GM20000 (cell line): ENCODE results near the gene HAT1.
"Not testable (repeated sequence)": the region's sequence is repeated elsewhere in the genome, so short reads cannot be mapped to it uniquely, and the experiment has no call there.

Source experiments
- DNase-seq: peaks from one replicate; pipeline ENCODE4 v3.0.0; 2012; ENCODE audit warnings: low spot score
- CTCF ChIP-seq: IDR thresholded peaks from 2 replicates; pipeline ENCODE4 v1.5.1; 2012; ENCODE audit warnings: mild to moderate bottlenecking, control low read depth; ENCODE audit errors: extremely low read depth, missing control alignments

Gene HAT1

GRCh38 chr2:171979103-171979502 lies 56.8 kb downstream of the HAT1 start:
- TF ChIP-seq CTCF: no peak

GRCh38 chr2:171983924-171984323 lies 61.7 kb downstream of the HAT1 start:
- not testable (repeated sequence) for DNase-seq

More at GRCh38 chr2:171979103-171979502, 56.8 kb downstream of the HAT1 start:
- DNase-seq: no peak

GRCh38 chr2:171985076-171985475 lies 62.8 kb downstream of the HAT1 start:
- TF ChIP-seq CTCF: no peak

GRCh38 chr2:171986778-171987177 lies 64.5 kb downstream of the HAT1 start:
- no peak for DNase-seq
- TF ChIP-seq CTCF: no peak

More at GRCh38 chr2:171985076-171985475, 62.8 kb downstream of the HAT1 start:
- DNase-seq: no peak

- TF ChIP-seq CTCF: no peak
- no peak for DNase-seq
Measured at GRCh38 chr2:171991027-171991426, 68.8 kb downstream of the HAT1 start.

- no peak for DNase-seq
- TF ChIP-seq CTCF: no peak
Measured at GRCh38 chr2:171995586-171995985, 73.3 kb downstream of the HAT1 start.

- TF ChIP-seq CTCF: no peak
- no peak for DNase-seq
Measured at GRCh38 chr2:171996021-171996420, 73.8 kb downstream of the HAT1 start.

GRCh38 chr2:171997031-171997430 lies 74.8 kb downstream of the HAT1 start:
- not testable (repeated sequence) for DNase-seq

GRCh38 chr2:171999161-171999560 lies 76.9 kb downstream of the HAT1 start:
- TF ChIP-seq CTCF: no peak
- DNase-seq: no peak
